ENCODE measurements around the gene STIL. TPM values are rescaled to one million over a fixed set of nuclear protein-coding genes. Genes with fewer than 3 reads are reported as not detected.
A peak's percentile ranks its signal among the peaks of the same experiment; 100 is the strongest.

STIL gene
- total and polyA plus RNA-seq, 2 of the 13 experiments (the other 11 are each of a cell fraction or from before 2014, with no cell fraction given) = 13.7 to 18.6 TPM

DNA sequence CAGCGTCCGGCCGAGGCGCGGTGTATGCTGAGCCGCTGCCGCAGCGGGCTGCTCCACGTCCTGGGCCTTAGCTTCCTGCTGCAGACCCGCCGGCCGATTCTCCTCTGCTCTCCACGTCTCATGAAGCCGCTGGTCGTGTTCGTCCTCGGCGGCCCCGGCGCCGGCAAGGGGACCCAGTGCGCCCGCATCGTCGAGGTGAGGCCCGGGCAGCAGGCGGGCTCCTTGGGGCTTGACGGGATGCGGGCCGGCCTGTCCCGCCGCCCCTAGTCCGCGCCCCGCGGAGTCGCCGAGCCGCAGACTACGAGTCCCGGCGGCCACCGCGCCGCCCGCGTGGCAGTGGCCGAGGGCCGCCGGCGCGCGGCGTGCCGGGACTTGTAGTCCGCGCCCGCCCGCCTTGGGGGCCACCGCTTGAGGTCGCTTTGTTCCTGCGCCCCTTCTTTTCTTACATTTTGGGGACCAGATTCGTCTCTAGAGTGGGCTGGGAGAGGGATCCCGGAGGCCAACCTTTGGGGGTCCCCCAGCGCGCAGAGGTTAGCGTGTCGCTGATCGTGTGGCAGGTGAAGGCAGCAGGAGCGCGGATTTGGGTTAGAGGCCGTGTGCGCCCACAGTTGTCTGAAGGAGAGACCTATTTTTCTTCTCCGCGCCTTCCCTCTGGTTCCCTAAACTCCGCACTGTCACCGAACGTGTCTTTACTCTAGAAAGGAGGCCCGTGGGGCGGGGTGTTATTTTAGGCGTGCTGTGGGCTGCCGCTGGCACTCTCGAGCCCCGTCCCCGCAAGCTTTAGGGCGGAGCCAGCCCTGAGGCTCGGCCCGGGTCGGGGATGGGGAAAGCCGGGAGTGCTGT lies 20.2 kb upstream of the STIL start (continued):
- TF ChIP-seq, protein P1, sequence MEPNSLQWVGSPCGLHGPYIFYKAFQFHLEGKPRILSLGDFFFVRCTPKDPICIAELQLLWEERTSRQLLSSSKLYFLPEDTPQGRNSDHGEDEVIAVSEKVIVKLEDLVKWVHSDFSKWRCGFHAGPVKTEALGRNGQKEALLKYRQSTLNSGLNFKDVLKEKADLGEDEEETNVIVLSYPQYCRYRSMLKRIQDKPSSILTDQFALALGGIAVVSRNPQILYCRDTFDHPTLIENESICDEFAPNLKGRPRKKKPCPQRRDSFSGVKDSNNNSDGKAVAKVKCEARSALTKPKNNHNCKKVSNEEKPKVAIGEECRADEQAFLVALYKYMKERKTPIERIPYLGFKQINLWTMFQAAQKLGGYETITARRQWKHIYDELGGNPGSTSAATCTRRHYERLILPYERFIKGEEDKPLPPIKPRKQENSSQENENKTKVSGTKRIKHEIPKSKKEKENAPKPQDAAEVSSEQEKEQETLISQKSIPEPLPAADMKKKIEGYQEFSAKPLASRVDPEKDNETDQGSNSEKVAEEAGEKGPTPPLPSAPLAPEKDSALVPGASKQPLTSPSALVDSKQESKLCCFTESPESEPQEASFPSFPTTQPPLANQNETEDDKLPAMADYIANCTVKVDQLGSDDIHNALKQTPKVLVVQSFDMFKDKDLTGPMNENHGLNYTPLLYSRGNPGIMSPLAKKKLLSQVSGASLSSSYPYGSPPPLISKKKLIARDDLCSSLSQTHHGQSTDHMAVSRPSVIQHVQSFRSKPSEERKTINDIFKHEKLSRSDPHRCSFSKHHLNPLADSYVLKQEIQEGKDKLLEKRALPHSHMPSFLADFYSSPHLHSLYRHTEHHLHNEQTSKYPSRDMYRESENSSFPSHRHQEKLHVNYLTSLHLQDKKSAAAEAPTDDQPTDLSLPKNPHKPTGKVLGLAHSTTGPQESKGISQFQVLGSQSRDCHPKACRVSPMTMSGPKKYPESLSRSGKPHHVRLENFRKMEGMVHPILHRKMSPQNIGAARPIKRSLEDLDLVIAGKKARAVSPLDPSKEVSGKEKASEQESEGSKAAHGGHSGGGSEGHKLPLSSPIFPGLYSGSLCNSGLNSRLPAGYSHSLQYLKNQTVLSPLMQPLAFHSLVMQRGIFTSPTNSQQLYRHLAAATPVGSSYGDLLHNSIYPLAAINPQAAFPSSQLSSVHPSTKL (CRISPR knock-in tag; IDR thresholded peaks at IDR 0.05) = peak; percentile 60
- no peak for TF ChIP-seq MED8 (CRISPR knock-in tag; IDR thresholded peaks at IDR 0.05; ENCODE audit: insufficient replicate concordance)
- TF ChIP-seq E2F1 (CRISPR knock-in tag; IDR thresholded peaks at IDR 0.05) = peak; percentile 75; the same call in 1 of the 2 replicates
- TF ChIP-seq REL (CRISPR knock-in tag; conservative IDR thresholded peaks at IDR 0.05) = peak; percentile 65; the same call in 1 of the 2 replicates
- TF ChIP-seq KDM4B (CRISPR knock-in tag; IDR thresholded peaks at IDR 0.05) = no peak
- TF ChIP-seq, protein P2, sequence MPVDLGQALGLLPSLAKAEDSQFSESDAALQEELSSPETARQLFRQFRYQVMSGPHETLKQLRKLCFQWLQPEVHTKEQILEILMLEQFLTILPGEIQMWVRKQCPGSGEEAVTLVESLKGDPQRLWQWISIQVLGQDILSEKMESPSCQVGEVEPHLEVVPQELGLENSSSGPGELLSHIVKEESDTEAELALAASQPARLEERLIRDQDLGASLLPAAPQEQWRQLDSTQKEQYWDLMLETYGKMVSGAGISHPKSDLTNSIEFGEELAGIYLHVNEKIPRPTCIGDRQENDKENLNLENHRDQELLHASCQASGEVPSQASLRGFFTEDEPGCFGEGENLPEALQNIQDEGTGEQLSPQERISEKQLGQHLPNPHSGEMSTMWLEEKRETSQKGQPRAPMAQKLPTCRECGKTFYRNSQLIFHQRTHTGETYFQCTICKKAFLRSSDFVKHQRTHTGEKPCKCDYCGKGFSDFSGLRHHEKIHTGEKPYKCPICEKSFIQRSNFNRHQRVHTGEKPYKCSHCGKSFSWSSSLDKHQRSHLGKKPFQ (CRISPR knock-in tag; IDR thresholded peaks at IDR 0.05; ENCODE audit: insufficient replicate concordance) = no peak
- 0 out of 2 replicates have a peak, but pooled peaks have one; percentile 75 for TF ChIP-seq ZNF335 (CRISPR knock-in tag; IDR thresholded peaks at IDR 0.05)
- no peak for TF ChIP-seq PHB2 (IDR thresholded peaks at IDR 0.05; ENCODE audit: partially characterized antibody)
- peak; percentile 32; the same call in 1 of the 2 replicates for TF ChIP-seq TBX2 (CRISPR knock-in tag; IDR thresholded peaks at IDR 0.05; ENCODE audit: borderline replicate concordance)
- TF ChIP-seq NCOA1 (CRISPR knock-in tag; IDR thresholded peaks at IDR 0.05) = no peak
- TF ChIP-seq TMF1 (CRISPR knock-in tag; IDR thresholded peaks at IDR 0.05; ENCODE audit: low read depth) = peak; percentile 86
- no peak for TF ChIP-seq ADNP (CRISPR knock-in tag; IDR thresholded peaks at IDR 0.05)
- peak; percentile 27; the same call in 1 of the 2 replicates for TF ChIP-seq ZNF430 (CRISPR knock-in tag; IDR thresholded peaks at IDR 0.05)
- TF ChIP-seq, protein P3, sequence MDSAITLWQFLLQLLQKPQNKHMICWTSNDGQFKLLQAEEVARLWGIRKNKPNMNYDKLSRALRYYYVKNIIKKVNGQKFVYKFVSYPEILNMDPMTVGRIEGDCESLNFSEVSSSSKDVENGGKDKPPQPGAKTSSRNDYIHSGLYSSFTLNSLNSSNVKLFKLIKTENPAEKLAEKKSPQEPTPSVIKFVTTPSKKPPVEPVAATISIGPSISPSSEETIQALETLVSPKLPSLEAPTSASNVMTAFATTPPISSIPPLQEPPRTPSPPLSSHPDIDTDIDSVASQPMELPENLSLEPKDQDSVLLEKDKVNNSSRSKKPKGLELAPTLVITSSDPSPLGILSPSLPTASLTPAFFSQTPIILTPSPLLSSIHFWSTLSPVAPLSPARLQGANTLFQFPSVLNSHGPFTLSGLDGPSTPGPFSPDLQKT (CRISPR knock-in tag; IDR thresholded peaks at IDR 0.05; ENCODE audit: borderline replicate concordance) = no peak
- no peak for TF ChIP-seq ZNF775 (CRISPR knock-in tag; IDR thresholded peaks at IDR 0.05; ENCODE audit: borderline replicate concordance)
- TF ChIP-seq MIER2 (CRISPR knock-in tag; IDR thresholded peaks at IDR 0.05) = no peak
- TF ChIP-seq NR2F2 (IDR thresholded peaks at IDR 0.05; ENCODE audit: borderline replicate concordance, low read depth) = no peak
- 0 out of 2 replicates have a peak, but pooled peaks have one; percentile 62 for TF ChIP-seq ZNF510 (CRISPR knock-in tag; IDR thresholded peaks at IDR 0.05; ENCODE audit: low read depth)
- TF ChIP-seq PHF21A (CRISPR knock-in tag; IDR thresholded peaks at IDR 0.05) = no peak; the same call in 1 of the 2 replicates
- TF ChIP-seq FOXC1 (CRISPR knock-in tag; IDR thresholded peaks at IDR 0.05; ENCODE audit: borderline replicate concordance) = no peak
- TF ChIP-seq RXRA (CRISPR knock-in tag; IDR thresholded peaks at IDR 0.05) = peak; percentile 13; the same call in 1 of the 2 replicates

All from HepG2 (cell line).